GM18861 (cell line): ENCODE data around the gene C2orf72.
"Not testable (repeated sequence)": the region's sequence is repeated elsewhere in the genome, so short reads cannot be mapped to it uniquely, and the experiment has no call there.

ENCODE experiments used
- ATAC-seq: cut with Tn5 transposase; IDR thresholded peaks from one replicate; pipeline ENCODE4 v1.9.1; 2021; ENCODE audit not compliant: unreplicated experiment

Gene C2orf72

GRCh38 chr2:231067531-231067930, 30.2 kb downstream of the C2orf72 start:
- not testable (repeated sequence) for ATAC-seq

- no peak for ATAC-seq
These were observed 31.4 kb downstream of the C2orf72 start for GRCh38 chr2:231068525-231069222.

GRCh38 chr2:231069379-231070054, 32.2 kb downstream of the C2orf72 start:
- no peak for ATAC-seq

DNA sequence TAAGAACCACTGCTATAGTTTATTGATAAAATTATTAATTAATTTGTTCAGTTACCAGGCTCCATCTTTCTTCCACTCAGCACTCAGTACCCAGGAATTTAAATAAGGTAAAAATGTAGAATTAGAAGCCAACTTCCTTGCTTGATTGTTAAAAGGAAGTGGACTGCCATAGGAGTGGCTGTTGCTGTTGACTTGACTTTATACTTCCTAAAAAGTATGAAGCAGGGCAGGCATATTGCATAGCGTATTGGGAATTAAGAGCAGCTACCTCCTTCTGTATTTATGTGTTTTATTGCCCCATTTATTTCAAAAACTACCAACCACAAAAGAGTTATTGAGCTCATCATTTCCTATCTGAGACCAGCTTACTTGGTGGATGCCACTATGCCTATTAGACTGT, 47.2 kb downstream of the C2orf72 start:
- ATAC-seq: no peak

DNA sequence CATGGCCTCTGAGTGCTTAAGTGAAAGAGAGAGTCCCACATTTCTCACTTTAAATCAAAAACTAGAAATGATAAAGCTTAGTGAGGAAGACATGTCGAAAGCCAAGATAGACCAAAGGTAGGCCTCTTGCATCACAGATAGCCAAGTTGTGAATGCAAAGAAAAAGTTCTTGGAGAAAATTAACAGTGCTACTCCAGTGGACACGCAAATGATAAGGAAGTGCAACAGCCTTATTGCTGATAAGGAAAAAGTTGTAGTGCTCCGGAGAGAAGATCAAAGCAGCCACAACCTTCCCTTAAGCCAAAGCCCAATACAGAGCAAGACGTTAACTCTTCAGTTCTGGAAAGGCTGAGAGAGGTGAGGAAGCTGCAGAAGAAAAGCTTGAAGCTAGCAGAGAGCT, 51.4 kb downstream of the C2orf72 start:
- no peak for ATAC-seq

DNA sequence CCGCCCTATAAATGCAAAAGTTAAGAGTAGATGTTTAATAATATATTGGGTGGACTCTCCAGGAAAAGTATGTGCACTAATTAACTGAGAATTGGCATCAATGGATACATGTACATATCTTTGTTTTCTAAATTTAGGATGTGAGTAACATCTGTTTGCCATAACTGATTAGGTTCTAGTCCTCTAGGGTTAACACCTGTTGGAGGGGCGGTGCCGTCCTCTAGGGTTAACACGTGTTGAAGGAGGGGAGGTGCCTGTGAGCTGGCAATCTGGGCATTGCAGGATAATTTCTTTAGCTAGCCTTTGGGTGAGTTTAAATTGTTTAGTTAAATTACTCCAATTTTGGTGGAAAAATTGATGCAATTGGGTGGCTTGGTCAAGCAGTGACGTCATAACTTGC, 56.6 kb downstream of the C2orf72 start:
- ATAC-seq: no peak

GRCh38 chr2:231094736-231095346, 57.5 kb downstream of the C2orf72 start:
- no peak for ATAC-seq
